CD4-positive, alpha-beta T cell (primary cell): ENCODE results near the gene HEPHL1. TPM values are rescaled to one million over a fixed set of nuclear protein-coding genes. Genes with fewer than 3 reads are reported as not detected.

Experiments
- ATAC-seq: fragments of 200-7000 bp; cut with Tn5 transposase; one replicate; pipeline ENCODE4 v1.10.0; 2022; ENCODE audit warnings: mild to moderate bottlenecking; ENCODE audit not compliant: poor library complexity
- CTCF ChIA-PET: fragments of 350-600 bp; sonication (Branson Sonifier 250); formaldehyde crosslinking; loops from one replicate; lab custom pipeline; 2021; ENCODE audit warnings: antibody characterized with exemption, inconsistent platforms; lab: Charles Lee
- POLR2A ChIA-PET: fragments of 350-600 bp; sonication (Branson Sonifier 250); formaldehyde crosslinking; loops from one replicate; lab custom pipeline; 2021; ENCODE audit warnings: antibody characterized with exemption, inconsistent platforms; lab: Charles Lee
- DNase-seq, 14 experiments: peaks; one replicate each; pipeline ENCODE4 v3.0.0-alpha.2; 2013 to 2020; ENCODE audit warnings: mixed read lengths in 2 of 14
- H3K27ac ChIP-seq, 2 donors: one replicate each; pipeline versions ENCODE4 v1.5.1 to v1.7.0; 2013; ENCODE audit warnings: low read length in 2 of 2, low read depth in 1 of 2, mild to moderate bottlenecking in 1 of 2
- H3K27me3 ChIP-seq, 2 experiments: 1 replicate in 1 of 2; 2 replicates in 1 of 2; pipeline versions ENCODE4 v1.6.1 to v1.7.0; 2013; ENCODE audit warnings: low read length in 2 of 2, control low read depth in 1 of 2, mild to moderate bottlenecking in 1 of 2, moderate library complexity in 1 of 2; ENCODE audit not compliant: insufficient read depth in 2 of 2, control insufficient read depth in 1 of 2
- H3K36me3 ChIP-seq: one replicate; pipeline ENCODE4 v1.6.1; 2013; ENCODE audit warnings: low read length, control low read depth; ENCODE audit not compliant: insufficient read depth
- H3K4me1 ChIP-seq: one replicate; pipeline ENCODE4 v1.6.1; 2013; ENCODE audit warnings: low read length, control low read depth; ENCODE audit not compliant: insufficient read depth
- H3K4me3 ChIP-seq: one replicate; pipeline ENCODE4 v1.5.1; 2013; ENCODE audit warnings: mild to moderate bottlenecking, low read length, moderate library complexity
- H3K9me3 ChIP-seq, 2 experiments: 1 replicate in 1 of 2; 2 replicates in 1 of 2; pipeline versions ENCODE4 v1.6.1 to v1.7.0; 2013; ENCODE audit warnings: low read length in 2 of 2, mild to moderate bottlenecking in 2 of 2, control low read depth in 1 of 2, moderate library complexity in 1 of 2; ENCODE audit not compliant: control insufficient read depth in 1 of 2, insufficient read depth in 1 of 2
- H3K27ac Mint-ChIP-seq: one replicate; pipeline ENCODE4 v1.8.0; 2020; ENCODE audit warnings: mixed read lengths
- H3K27me3 Mint-ChIP-seq: one replicate; pipeline ENCODE4 v1.8.0; 2021; ENCODE audit warnings: mixed read lengths
- H3K36me3 Mint-ChIP-seq: one replicate; pipeline ENCODE4 v1.8.0; 2021; ENCODE audit warnings: low read depth, mixed read lengths
- H3K4me1 Mint-ChIP-seq: one replicate; pipeline ENCODE4 v1.8.0; 2021; ENCODE audit warnings: low read depth, mixed read lengths
- H3K4me3 Mint-ChIP-seq: one replicate; pipeline ENCODE4 v1.8.0; 2020; ENCODE audit warnings: mild to moderate bottlenecking, mixed read lengths
- H3K9me3 Mint-ChIP-seq: one replicate; pipeline ENCODE4 v1.8.0; 2020; ENCODE audit warnings: mixed read lengths
- intact Hi-C, 2 experiments: fragments of 100-400 bp; cut with DNase I in 1 of 2; cut with micrococcal nuclease in 1 of 2; formaldehyde crosslinking; loops; one replicate each; pipeline versions ENCODE4 v1.15.1 to v1.9.0; 2023 to 2025; cut with DNase I, micrococcal nuclease
- total RNA-seq, 174 experiments: library from RNA in 2 of 174; stranded (reverse) in 2 of 174; gene quantifications; one replicate each; pipeline ENCODE4 v1.2.3 and lab custom pipeline; 2021 to 2026
- TF ChIP-seq, protein P1 (sequence below): fragments of 200-600 bp; IDR thresholded peaks from one replicate; pipeline ENCODE4 v1.8.0; 2022; ENCODE audit warnings: antibody characterized with exemption, mild to moderate bottlenecking

HEPHL1 gene
- total RNA-seq, 2 experiments from 2014 or later = not detected

DNA sequence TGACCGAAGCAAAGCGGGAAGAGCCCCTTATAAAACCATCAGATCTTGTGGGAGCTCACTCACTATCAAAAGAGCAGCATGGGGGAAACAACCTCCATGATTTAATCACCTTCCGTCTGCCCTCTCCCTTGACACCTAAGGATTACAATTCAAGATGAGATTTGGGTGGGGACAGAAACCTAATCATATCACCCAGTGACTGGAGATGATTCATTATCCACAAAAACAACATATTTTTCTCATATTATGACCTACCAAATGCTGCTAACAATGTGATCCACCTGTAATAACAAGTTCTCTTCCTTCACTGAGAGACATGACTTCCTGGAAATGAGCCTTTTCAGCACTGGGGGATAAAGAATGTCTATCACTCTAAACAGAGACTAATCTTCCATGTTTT is 23.4 kb upstream of the HEPHL1 start:
- Mint-ChIP-seq H3K36me3 (no peaks in the 10 kb centered on the region), H3K4me3 (no peak overlapping the region), H3K9me3 (peaks cover 8% of the 10 kb centered on the region), H3K27me3 (no peaks in the 10 kb centered on the region), H3K27ac (no peak overlapping the region), H3K4me1 (no peaks in the 10 kb centered on the region)
- H3K36me3 ChIP-seq = no peaks in the 10 kb centered on the region
- CTCF ChIA-PET = no interaction called here
- POLR2A ChIA-PET = no interaction called here
- H3K27me3 ChIP-seq = no peaks in the 10 kb centered on the region
- no peaks in the 10 kb centered on the region for H3K4me1 ChIP-seq
- no peak overlapping the region for H3K4me3 ChIP-seq
- DNase-seq = no peak
- intact Hi-C loops = no loop called here
- TF ChIP-seq, protein P1, sequence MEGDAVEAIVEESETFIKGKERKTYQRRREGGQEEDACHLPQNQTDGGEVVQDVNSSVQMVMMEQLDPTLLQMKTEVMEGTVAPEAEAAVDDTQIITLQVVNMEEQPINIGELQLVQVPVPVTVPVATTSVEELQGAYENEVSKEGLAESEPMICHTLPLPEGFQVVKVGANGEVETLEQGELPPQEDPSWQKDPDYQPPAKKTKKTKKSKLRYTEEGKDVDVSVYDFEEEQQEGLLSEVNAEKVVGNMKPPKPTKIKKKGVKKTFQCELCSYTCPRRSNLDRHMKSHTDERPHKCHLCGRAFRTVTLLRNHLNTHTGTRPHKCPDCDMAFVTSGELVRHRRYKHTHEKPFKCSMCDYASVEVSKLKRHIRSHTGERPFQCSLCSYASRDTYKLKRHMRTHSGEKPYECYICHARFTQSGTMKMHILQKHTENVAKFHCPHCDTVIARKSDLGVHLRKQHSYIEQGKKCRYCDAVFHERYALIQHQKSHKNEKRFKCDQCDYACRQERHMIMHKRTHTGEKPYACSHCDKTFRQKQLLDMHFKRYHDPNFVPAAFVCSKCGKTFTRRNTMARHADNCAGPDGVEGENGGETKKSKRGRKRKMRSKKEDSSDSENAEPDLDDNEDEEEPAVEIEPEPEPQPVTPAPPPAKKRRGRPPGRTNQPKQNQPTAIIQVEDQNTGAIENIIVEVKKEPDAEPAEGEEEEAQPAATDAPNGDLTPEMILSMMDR = no peak
- no peak overlapping the region for H3K27ac ChIP-seq
- no peak for ATAC-seq
- H3K9me3 ChIP-seq = peaks cover 4 to 11% of the 10 kb centered on the region in 2 experiments

DNA sequence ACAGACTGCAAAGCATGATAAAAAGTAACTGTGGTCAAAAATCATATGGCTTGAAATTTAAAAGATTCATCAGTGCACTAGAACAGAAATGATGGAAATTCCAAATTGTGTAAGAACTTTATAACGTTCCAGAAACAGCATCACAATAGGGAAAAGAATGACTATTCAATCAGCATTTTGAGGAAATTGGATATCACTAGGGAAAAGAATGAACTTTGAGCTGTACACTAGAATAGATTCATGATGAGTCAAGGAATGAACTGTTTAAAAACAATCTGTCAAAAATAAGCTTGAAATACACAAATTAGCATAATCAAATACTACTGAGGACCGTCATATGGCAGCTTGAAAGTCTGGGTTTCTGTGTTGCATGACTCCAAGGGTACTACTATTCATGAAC is 20.5 kb upstream of the HEPHL1 start:
- DNase-seq = no peak
- H3K9me3 Mint-ChIP-seq = peaks cover 7% of the 10 kb centered on the region
- H3K36me3 ChIP-seq = no peaks in the 10 kb centered on the region
- CTCF ChIA-PET = no interaction called here
- H3K9me3 ChIP-seq = no peaks in the 10 kb centered on the region
- H3K36me3 Mint-ChIP-seq = no peaks in the 10 kb centered on the region
- no peak overlapping the region for H3K27ac ChIP-seq
- no peaks in the 10 kb centered on the region for H3K4me1 Mint-ChIP-seq
- intact Hi-C loops = no loop called here
- no peak overlapping the region for H3K4me3 ChIP-seq
- ATAC-seq = no peak
- no peak overlapping the region for H3K27ac Mint-ChIP-seq
- H3K4me1 ChIP-seq = no peaks in the 10 kb centered on the region
- H3K27me3 Mint-ChIP-seq = no peaks in the 10 kb centered on the region
- H3K27me3 ChIP-seq = no peaks in the 10 kb centered on the region
- TF ChIP-seq, protein P1 = no peak
- POLR2A ChIA-PET = no interaction called here
- H3K4me3 Mint-ChIP-seq = no peak overlapping the region

DNA sequence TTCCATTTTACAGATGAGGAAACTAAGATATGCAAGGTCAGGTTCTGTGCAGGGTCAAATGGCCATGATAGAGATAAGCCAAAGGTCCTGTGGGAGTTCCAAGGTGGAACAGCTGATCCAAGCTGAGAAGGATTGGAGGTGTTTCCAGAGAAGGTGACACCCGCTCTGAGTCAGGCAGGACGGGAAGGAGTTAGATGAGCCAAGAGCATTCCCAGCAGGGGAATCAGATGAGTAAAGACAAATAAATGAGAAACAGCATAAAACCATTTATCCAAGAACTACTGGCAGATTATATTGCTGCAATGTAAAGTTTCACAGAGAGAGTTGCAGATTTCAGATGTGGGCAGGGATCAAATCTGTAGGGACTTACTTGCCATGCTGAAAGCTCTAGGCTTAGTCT is 18.9 kb upstream of the HEPHL1 start:
- POLR2A ChIA-PET = no interaction called here
- no peaks in the 10 kb centered on the region for H3K36me3 Mint-ChIP-seq
- H3K27me3 Mint-ChIP-seq = no peaks in the 10 kb centered on the region
- ATAC-seq (no peak), DNase-seq (no peak)
- H3K4me3 ChIP-seq = no peak overlapping the region
- H3K27ac ChIP-seq = no peak overlapping the region
- H3K4me1 Mint-ChIP-seq = no peaks in the 10 kb centered on the region
- no peaks in the 10 kb centered on the region for H3K36me3 ChIP-seq
- H3K9me3 Mint-ChIP-seq = peaks cover 7% of the 10 kb centered on the region
- H3K4me3 Mint-ChIP-seq = no peak overlapping the region
- no peaks in the 10 kb centered on the region for H3K4me1 ChIP-seq
- intact Hi-C loops = no loop called here
- no peak overlapping the region for H3K27ac Mint-ChIP-seq
- CTCF ChIA-PET = no interaction called here
- H3K27me3 ChIP-seq = no peaks in the 10 kb centered on the region
- TF ChIP-seq, protein P1 = no peak
- H3K9me3 ChIP-seq = no peaks in the 10 kb centered on the region
